Mucosa of rectum (tissue), 2 donors: Measurements from ENCODE around the gene FHL1.
A peak's percentile ranks its signal among the peaks of the same experiment; 100 is the strongest.

Source experiments
- H3K27ac ChIP-seq, 2 donors: one replicate each; pipeline ENCODE4 v1.7.0; 2013; ENCODE audit warnings: inconsistent platforms in 2 of 2, low read depth in 2 of 2, low read length in 2 of 2
- H3K27me3 ChIP-seq, 2 donors: one replicate each; pipeline ENCODE4 v1.7.0; 2013; ENCODE audit warnings: low read length in 2 of 2; ENCODE audit not compliant: control insufficient read depth in 2 of 2, insufficient read depth in 2 of 2
- H3K36me3 ChIP-seq, 2 donors: one replicate each; pipeline ENCODE4 v1.7.0; 2013; ENCODE audit warnings: low read length in 2 of 2; ENCODE audit not compliant: control insufficient read depth in 2 of 2, insufficient read depth in 2 of 2
- H3K4me1 ChIP-seq, 2 donors: one replicate each; pipeline ENCODE4 v1.7.0; 2013; ENCODE audit warnings: low read length in 2 of 2, mild to moderate bottlenecking in 1 of 2; ENCODE audit not compliant: control insufficient read depth in 2 of 2, insufficient read depth in 2 of 2
- H3K4me3 ChIP-seq, 2 donors: one replicate each; pipeline ENCODE4 v1.7.0; 2013; ENCODE audit warnings: low read length in 2 of 2
- H3K9ac ChIP-seq, 2 donors: one replicate each; pipeline ENCODE4 v1.7.0; 2013; ENCODE audit warnings: low read length in 2 of 2, low read depth in 1 of 2, mild to moderate bottlenecking in 1 of 2
- H3K9me3 ChIP-seq, 2 donors: one replicate each; pipeline ENCODE4 v1.7.0; 2013; ENCODE audit warnings: low read length in 2 of 2; ENCODE audit not compliant: control insufficient read depth in 2 of 2
- donor health status: healthy.
- donor health status: Normal muscosa, but diverticular disease.

FHL1 gene

DNA sequence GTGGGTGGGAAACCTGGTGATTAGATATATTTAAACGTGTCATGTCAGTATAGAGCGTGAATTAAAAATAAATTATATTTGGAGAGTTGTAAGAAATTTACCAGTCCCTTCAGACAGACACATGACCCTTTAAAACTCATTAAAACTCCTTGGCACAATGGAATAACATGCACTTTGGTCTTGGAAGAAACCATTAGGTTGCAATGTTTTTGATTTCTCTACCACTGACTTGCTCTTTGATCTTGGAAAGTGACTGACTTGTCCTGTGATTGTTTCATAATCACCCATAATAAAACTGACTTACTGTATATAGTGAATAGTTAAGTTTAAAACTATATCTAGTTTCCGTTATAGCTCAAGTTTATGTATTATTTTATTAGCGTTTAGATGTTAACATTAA is 35.8 kb downstream of the FHL1 start:
- Histone ChIP-seq H3K36me3 (no peaks in the 10 kb centered on the region), H3K4me3 (no peak overlapping the region), H3K4me1 (no peaks in the 10 kb centered on the region), H3K27me3 (no peaks in the 10 kb centered on the region), H3K9me3 (no peaks in the 10 kb centered on the region), H3K9ac (no peak overlapping the region), H3K27ac (no peak overlapping the region)

DNA sequence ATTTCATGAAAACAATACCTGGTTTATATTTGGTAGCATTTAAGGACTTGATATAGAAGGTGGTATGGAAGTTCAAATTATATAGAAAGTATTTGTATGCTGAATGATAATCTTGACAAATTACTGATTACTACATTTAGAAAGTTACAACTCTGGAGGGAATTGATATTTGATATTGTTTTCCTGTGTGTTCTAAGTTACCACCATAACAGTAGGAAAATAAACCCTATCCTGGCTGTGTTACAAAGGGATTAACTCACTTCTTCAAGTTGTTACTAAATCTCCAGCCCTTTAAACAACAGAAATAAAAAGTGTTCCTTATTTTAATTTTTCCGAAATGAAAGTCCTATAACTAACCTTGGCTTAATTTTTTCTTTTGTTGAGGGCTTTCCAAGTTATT is 36.6 kb downstream of the FHL1 start:
- no peaks in the 10 kb centered on the region for H3K27me3 ChIP-seq
- H3K4me3 ChIP-seq, result no peak overlapping the region
- H3K36me3 ChIP-seq, result no peaks in the 10 kb centered on the region
- no peak overlapping the region for H3K9ac ChIP-seq
- H3K27ac ChIP-seq, result peak overlapping the region in 1 of 2 donors; percentile 22
- H3K9me3 ChIP-seq, result no peaks in the 10 kb centered on the region
- no peaks in the 10 kb centered on the region for H3K4me1 ChIP-seq

DNA sequence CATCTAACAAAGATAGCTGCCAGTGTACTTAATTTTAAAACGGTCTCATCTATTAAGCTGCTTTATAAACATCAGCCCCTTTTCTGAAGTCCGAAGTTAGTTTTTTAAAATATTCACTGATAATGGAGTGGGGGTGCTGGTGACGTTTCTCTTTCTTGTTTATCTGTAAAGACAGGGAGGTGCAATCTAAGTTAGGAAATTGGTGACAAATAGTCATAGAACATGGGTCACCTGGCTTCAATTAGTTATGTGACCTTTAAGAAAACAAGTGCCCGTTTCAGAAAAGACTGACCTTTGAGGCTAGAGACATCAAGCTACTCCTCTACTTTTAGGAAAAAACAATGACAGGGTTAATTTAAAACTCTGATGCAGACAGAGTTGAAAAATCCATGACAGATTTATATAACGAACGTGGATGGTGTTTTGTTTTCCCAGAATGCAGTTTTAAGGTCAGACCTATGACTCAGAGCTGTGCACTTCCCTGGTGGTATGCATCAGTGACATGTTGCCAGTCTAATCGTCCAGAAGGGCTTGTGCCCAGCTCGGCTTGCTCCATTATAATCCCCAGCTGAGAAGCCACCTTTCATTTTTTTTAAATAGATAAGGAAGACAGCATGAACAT is 38.2 kb downstream of the FHL1 start:
- H3K4me3 ChIP-seq, result no peak overlapping the region
- H3K27ac ChIP-seq, result no peak overlapping the region
- no peaks in the 10 kb centered on the region for H3K4me1 ChIP-seq

DNA sequence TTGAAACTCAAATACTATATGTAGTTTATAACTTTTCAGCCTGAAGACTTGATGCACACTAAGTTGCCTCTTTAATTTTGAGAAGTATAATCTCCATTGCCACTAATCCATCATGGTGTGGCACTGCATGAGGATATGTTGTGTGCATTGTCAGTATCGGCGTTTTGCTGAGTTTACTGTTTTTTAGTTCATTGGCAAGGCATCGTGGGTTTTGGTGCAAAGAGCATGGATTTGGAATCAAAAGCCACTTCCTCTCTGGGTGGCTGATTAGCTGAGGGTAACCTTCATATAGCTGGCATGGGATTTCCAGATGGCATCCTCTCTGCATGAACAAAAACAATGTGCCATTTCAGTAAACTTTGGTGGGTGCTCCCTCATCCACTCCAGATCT is 38.7 kb downstream of the FHL1 start:
- H3K27me3 ChIP-seq, result no peaks in the 10 kb centered on the region
- no peaks in the 10 kb centered on the region for H3K36me3 ChIP-seq
- no peak overlapping the region for H3K9ac ChIP-seq
- H3K9me3 ChIP-seq, result no peaks in the 10 kb centered on the region
- H3K27ac ChIP-seq, result no peak overlapping the region
- no peaks in the 10 kb centered on the region for H3K4me1 ChIP-seq
- H3K4me3 ChIP-seq, result no peak overlapping the region

More for the DNA sequence above, 38.2 kb downstream of the FHL1 start:
- Histone ChIP-seq H3K9me3 (no peaks in the 10 kb centered on the region), H3K9ac (no peak overlapping the region), H3K27me3 (no peaks in the 10 kb centered on the region), H3K36me3 (no peaks in the 10 kb centered on the region)

- Histone ChIP-seq H3K27me3 (no peaks in the 10 kb centered on the region), H3K36me3 (no peaks in the 10 kb centered on the region), H3K27ac (no peak overlapping the region), H3K9me3 (no peaks in the 10 kb centered on the region), H3K4me1 (no peaks in the 10 kb centered on the region), H3K9ac (no peak overlapping the region), H3K4me3 (no peak overlapping the region)
Observed at GRCh38 chrX:136189222-136189621, 41.9 kb downstream of the FHL1 start.

DNA sequence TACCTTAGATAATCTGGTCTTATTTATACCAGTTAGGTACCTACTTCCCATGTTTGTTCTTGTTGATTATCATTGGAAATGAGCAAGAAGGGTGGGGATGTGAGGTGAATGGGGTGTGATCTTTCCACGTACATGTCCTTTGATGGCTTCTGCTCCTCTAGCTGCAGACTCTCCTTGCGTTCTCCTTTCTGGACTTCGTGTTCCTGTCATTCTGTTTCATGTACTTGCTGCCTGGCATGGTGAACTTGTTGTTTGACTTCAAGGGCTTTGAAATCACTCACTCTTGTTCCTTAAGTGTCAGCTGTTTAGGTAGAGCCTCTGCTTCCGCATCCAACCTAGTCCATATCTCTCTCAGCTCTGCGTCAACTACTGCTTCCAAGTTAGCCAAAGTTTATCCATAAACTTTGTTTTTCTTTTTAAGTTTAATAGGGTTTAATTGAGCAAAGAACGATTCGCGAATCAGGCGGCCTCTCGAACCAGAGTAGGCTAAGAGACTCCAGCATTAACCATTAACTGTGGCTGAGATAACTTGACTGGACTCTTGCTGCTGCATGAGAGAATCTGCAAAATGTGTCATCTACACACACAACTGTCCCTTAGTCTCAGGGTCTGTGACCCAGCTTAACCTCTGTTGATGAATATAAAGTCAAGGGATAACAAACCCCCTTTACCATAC is 42.8 kb downstream of the FHL1 start:
- H3K9ac ChIP-seq, result no peak overlapping the region
- no peaks in the 10 kb centered on the region for H3K36me3 ChIP-seq
- H3K4me3 ChIP-seq, result no peak overlapping the region
- no peak overlapping the region for H3K27ac ChIP-seq
- no peaks in the 10 kb centered on the region for H3K27me3 ChIP-seq
- H3K9me3 ChIP-seq, result no peaks in the 10 kb centered on the region
- H3K4me1 ChIP-seq, result no peaks in the 10 kb centered on the region

GRCh38 chrX:136191171-136191570 is 43.8 kb downstream of the FHL1 start:
- Histone ChIP-seq H3K27me3 (no peaks in the 10 kb centered on the region), H3K36me3 (no peaks in the 10 kb centered on the region), H3K27ac (no peak overlapping the region), H3K9ac (no peak overlapping the region), H3K4me3 (no peak overlapping the region), H3K9me3 (no peaks in the 10 kb centered on the region), H3K4me1 (peaks cover 6 to 7% of the 10 kb centered on the region in 2 donors)

GRCh38 chrX:136192135-136192534 is 44.8 kb downstream of the FHL1 start:
- H3K4me3 ChIP-seq, result no peak overlapping the region
- no peaks in the 10 kb centered on the region for H3K36me3 ChIP-seq
- H3K9ac ChIP-seq, result no peak overlapping the region
- H3K9me3 ChIP-seq, result no peaks in the 10 kb centered on the region
- peak overlapping the region in 1 of 2 donors; percentile 25 for H3K27ac ChIP-seq
- no peaks in the 10 kb centered on the region for H3K27me3 ChIP-seq
- peaks cover 6 to 7% of the 10 kb centered on the region in 2 donors for H3K4me1 ChIP-seq

GRCh38 chrX:136192839-136193414 is 45.6 kb downstream of the FHL1 start:
- Histone ChIP-seq H3K27ac (peak overlapping the region in 1 of 2 donors; percentile 25), H3K9me3 (no peaks in the 10 kb centered on the region), H3K27me3 (no peaks in the 10 kb centered on the region), H3K36me3 (no peaks in the 10 kb centered on the region), H3K4me1 (peaks cover 6 to 7% of the 10 kb centered on the region in 2 donors), H3K4me3 (no peak overlapping the region), H3K9ac (no peak overlapping the region)

GRCh38 chrX:136193771-136194170 is 46.4 kb downstream of the FHL1 start:
- no peak overlapping the region for H3K27ac ChIP-seq

More at GRCh38 chrX:136193771-136194170, 46.4 kb downstream of the FHL1 start:
- no peaks in the 10 kb centered on the region for H3K27me3 ChIP-seq
- H3K9ac ChIP-seq, result no peak overlapping the region
- no peak overlapping the region for H3K4me3 ChIP-seq
- no peaks in the 10 kb centered on the region for H3K36me3 ChIP-seq
- H3K4me1 ChIP-seq, result peaks cover 6 to 7% of the 10 kb centered on the region in 2 donors
- no peaks in the 10 kb centered on the region for H3K9me3 ChIP-seq
